GM13977 (cell line): ENCODE data around the gene METTL8.

Experiments
- DNase-seq: peaks from one replicate; pipeline ENCODE4 v3.0.0; 2012; ENCODE audit warnings: low spot score
- CTCF ChIP-seq: IDR thresholded peaks from 2 replicates; pipeline ENCODE4 v1.5.1; 2012; ENCODE audit warnings: mild to moderate bottlenecking, control low read depth; ENCODE audit not compliant: insufficient read depth; ENCODE audit errors: extremely low read depth, missing control alignments
- in situ Hi-C: fragments of 300-500 bp; cut with MboI; formaldehyde crosslinking; loops from one replicate; pipeline ENCODE4 v1.12.0; 2022; ENCODE audit warnings: low sequenced_read_pairs, low pct_unique_long_range_greater_than_20kb, mixed read lengths, inconsistent platforms; ENCODE audit not compliant: unreplicated experiment

The METTL8 gene

DNA sequence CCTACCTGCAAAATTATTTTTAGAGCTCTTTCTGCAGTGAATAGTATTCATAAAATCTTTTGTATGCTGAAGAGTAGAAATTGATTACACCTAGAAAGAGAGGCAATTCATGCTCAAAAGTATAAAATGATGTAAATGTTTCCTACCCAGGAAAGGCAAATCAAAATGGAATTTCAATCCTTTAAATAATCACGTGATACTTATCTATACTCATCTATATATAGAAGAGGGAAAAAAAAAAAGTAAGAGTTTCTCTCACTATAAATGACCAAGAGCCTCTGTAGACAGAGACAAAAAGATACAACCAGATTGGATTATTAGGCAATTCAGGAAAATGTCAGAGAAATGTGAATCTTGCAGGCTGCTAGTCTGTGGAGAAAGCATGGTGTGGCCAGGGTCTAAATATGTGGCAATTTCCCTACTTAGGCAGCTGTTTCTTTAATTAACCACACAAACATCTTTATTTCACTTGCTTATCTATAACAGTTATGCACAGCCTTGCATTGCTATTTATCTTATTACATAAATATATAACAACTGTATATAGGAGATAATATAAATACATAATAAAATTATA lies 39.5 kb downstream of the METTL8 start:
- DNase-seq, result no peak
- in situ Hi-C loops, result no loop called here
- no peak for TF ChIP-seq CTCF

DNA sequence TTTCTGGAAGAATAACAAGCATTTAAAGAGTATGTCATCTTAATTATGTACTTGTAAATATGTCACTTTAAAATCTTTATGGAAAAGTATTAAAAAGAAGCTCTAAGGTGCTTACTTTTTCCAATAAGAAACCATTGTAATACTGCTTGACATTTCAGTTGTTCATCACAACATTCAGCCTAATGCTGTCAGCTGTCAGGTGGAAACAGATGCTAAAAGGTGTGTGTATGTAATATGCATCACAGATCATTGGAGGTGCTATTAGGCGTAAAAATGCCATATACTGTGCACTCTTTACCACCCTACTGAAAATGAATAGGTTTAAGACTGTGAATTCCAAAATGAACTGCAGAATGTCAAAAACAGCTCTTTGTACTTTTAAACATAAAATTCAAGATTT lies 40.3 kb downstream of the METTL8 start:
- no peak for DNase-seq
- in situ Hi-C loops, result no loop called here
- TF ChIP-seq CTCF, result no peak

DNA sequence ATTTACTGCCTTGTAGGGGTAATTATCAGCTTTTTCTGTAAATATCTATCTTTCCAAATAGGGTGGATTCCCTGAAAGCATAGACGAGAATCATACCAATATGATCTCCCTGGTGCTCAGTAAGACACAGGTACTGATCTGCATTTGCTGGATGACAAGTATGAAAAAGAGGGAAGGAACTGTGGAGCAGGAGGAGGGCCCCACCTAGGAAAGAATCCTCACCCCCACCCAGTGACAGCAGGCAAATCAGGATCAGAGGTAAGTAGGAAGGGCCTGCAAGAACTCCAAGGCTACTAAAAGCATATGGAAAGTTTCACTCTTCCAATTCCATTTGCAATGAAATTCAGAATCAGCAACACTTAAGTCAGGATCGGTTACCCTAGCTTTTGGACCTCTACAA lies 42.3 kb downstream of the METTL8 start:
- no peak for TF ChIP-seq CTCF
- in situ Hi-C loops, result no loop called here
- no peak for DNase-seq

DNA sequence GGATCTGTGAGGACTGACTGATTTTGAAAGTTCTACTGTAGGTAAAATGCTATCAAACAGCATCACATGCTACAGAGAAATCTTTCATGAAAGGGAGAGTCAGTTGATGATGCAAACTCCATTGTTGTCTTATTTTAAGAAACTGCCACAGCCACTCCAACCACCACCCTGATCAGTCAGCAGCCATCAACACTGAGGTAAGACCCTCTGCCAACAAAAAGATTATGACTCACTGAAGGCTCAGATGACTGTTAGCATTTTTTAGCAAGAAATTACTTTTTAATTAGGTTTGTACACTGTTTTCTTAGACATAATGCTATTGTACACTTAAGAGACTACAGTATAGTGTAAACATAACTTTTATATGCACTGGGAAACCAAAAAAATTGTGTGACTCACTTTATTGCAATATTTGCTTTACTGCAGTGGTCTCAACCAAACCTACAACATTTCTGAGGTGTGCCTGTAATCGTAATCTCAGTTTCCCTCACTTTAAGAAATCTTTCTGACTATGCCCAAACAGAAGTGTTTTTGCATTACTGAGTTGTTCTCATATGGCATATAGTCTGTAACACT lies 42.8 kb downstream of the METTL8 start:
- no peak for TF ChIP-seq CTCF
- in situ Hi-C loops, result no loop called here
- DNase-seq, result no peak

- TF ChIP-seq CTCF, result no peak
- no peak for DNase-seq
- in situ Hi-C loops, result no loop called here
Measured at GRCh38 chr2:171389780-171390179, 44.0 kb downstream of the METTL8 start.

DNA sequence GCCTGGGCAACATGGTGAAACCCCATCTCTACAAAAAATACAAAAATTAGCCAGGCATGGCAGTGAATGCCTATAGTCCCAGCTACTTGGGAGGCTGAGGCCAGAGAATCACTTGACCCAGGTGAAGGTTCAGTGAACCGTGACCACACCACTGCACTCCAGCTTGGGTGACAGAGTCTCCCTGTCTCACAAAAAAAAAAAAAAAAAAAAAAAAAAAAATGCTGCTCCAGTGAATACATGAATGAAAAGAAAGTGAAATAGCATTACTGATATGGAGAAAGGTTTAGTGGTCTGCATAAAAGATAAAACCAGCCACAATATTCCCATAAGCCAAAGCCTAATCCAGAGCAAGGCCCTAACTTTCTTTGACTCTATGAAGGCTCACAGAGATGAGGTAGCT lies 44.5 kb downstream of the METTL8 start:
- TF ChIP-seq CTCF, result no peak
- in situ Hi-C loops, result no loop called here
- DNase-seq, result no peak
